Measurements from ENCODE around the gene BSCL2. TPM values are rescaled to one million over a fixed set of nuclear protein-coding genes. Genes with fewer than 3 reads are reported as not detected.
"Not testable (repeated sequence)": the region's sequence is repeated elsewhere in the genome, so short reads cannot be mapped to it uniquely, and the experiment has no call there.

Gene BSCL2
- total RNA-seq, 1 donor from 2014 or later, result 19.8 TPM

DNA sequence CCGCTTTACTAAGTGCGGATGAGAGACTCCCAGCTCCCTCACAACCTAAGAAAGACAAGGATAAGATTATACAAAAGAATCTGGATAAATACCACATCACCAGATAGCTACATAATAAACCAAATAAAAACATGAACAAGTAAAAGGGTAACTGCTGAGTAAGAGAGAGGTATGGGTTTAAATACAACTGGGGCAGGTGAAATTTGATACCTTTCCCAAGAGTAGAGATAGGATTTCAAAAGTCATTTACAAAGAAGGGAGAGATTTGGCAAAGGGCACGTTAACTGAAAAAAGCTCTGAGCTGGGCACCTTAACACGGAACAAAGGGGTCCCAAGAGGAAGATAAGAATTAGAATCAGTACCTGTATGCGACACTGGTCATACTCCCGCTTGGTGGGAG lies 30.1 kb downstream of the BSCL2 start:
- Histone ChIP-seq H3K4me3 (ENCODE audit: low read length in 3 of 3) (peak overlapping the region in 2 of 3 donors; percentile 4 to 78), H3K4me1 (ENCODE audit: control insufficient read depth in 3 of 3, insufficient read depth in 3 of 3, low read length in 3 of 3) (peaks cover 35 to 50% (median 40%) of the 10 kb centered on the region in 3 donors), H3K27me3 (ENCODE audit: control insufficient read depth in 3 of 3, insufficient read depth in 3 of 3, low read length in 3 of 3) (no peaks in the 10 kb centered on the region), H3K27ac (ENCODE audit: low read depth, low read length) (peak overlapping the region; percentile 80), H3K36me3 (ENCODE audit: control insufficient read depth in 3 of 3, insufficient read depth in 3 of 3, low read length in 3 of 3) (peaks cover 19 to 33% (median 26%) of the 10 kb centered on the region in 3 donors), H3K9me3 (ENCODE audit: control insufficient read depth in 3 of 3, low read length in 3 of 3) (no peaks in the 10 kb centered on the region), H3K9ac (ENCODE audit: low read depth in 1 of 3, low read length in 3 of 3) (peak overlapping the region; percentile 7 to 99 (median 33))

GRCh38 chr11:62676698-62677097 lies 30.5 kb downstream of the BSCL2 start:
- Histone ChIP-seq H3K9me3 (ENCODE audit: control insufficient read depth in 3 of 3, low read length in 3 of 3) (no peaks in the 10 kb centered on the region), H3K9ac (ENCODE audit: low read depth in 1 of 3, low read length in 3 of 3) (peak overlapping the region in 2 of 3 donors; percentile 51 to 55), H3K27ac (ENCODE audit: low read depth, low read length) (no peak overlapping the region), H3K27me3 (ENCODE audit: control insufficient read depth in 3 of 3, insufficient read depth in 3 of 3, low read length in 3 of 3) (no peaks in the 10 kb centered on the region), H3K4me1 (ENCODE audit: control insufficient read depth in 3 of 3, insufficient read depth in 3 of 3, low read length in 3 of 3) (peaks cover 37 to 52% (median 41%) of the 10 kb centered on the region in 3 donors), H3K36me3 (ENCODE audit: control insufficient read depth in 3 of 3, insufficient read depth in 3 of 3, low read length in 3 of 3) (peaks cover 19 to 33% (median 26%) of the 10 kb centered on the region in 3 donors), H3K4me3 (ENCODE audit: low read length in 3 of 3) (peak overlapping the region in 1 of 3 donors; percentile 4)

- H3K27ac ChIP-seq (ENCODE audit: low read depth, low read length); H3K4me3 ChIP-seq (ENCODE audit: low read length in 3 of 3); H3K9ac ChIP-seq (ENCODE audit: low read depth in 1 of 3, low read length in 3 of 3); H3K9me3 ChIP-seq (ENCODE audit: control insufficient read depth in 3 of 3, low read length in 3 of 3); H3K27me3 ChIP-seq (ENCODE audit: control insufficient read depth in 3 of 3, insufficient read depth in 3 of 3, low read length in 3 of 3): not testable (repeated sequence)
- Histone ChIP-seq H3K36me3 (ENCODE audit: control insufficient read depth in 3 of 3, insufficient read depth in 3 of 3, low read length in 3 of 3) (peaks cover 19 to 33% (median 26%) of the 10 kb centered on the region in 3 donors), H3K4me1 (ENCODE audit: control insufficient read depth in 3 of 3, insufficient read depth in 3 of 3, low read length in 3 of 3) (peaks cover 39 to 48% (median 44%) of the 10 kb centered on the region in 3 donors)
Observed at GRCh38 chr11:62675415-62675814, 31.8 kb downstream of the BSCL2 start.

DNA sequence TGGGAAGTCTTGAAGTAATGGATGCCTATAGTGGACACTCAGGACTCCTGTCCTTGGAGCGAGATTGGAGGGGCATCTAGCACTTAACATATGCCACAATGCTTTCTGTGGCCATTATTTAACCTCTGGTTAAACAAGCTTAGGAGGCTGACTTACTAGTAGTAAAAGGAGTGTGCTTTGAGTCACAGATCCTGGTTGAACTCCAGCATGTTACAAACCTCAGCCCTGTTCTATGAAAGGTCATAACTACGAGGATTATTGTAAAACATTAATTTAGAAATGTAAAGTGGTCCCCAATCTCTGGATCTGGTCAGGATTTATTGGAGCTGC lies 34.1 kb downstream of the BSCL2 start:
- peaks cover 16 to 32% (median 26%) of the 10 kb centered on the region in 3 donors for H3K36me3 ChIP-seq (ENCODE audit: control insufficient read depth in 3 of 3, insufficient read depth in 3 of 3, low read length in 3 of 3)
- H3K27ac ChIP-seq (ENCODE audit: low read depth, low read length), result no peak overlapping the region
- peak overlapping the region in 1 of 3 donors; percentile 92 for H3K4me3 ChIP-seq (ENCODE audit: low read length in 3 of 3)
- no peaks in the 10 kb centered on the region for H3K27me3 ChIP-seq (ENCODE audit: control insufficient read depth in 3 of 3, insufficient read depth in 3 of 3, low read length in 3 of 3)
- H3K9me3 ChIP-seq (ENCODE audit: control insufficient read depth in 3 of 3, low read length in 3 of 3), result no peaks in the 10 kb centered on the region
- peak overlapping the region in 1 of 3 donors; percentile 30 for H3K9ac ChIP-seq (ENCODE audit: low read depth in 1 of 3, low read length in 3 of 3)
- peaks cover 41 to 52% (median 51%) of the 10 kb centered on the region in 3 donors for H3K4me1 ChIP-seq (ENCODE audit: control insufficient read depth in 3 of 3, insufficient read depth in 3 of 3, low read length in 3 of 3)

GRCh38 chr11:62671608-62672389 lies 35.4 kb downstream of the BSCL2 start, which contains the start of the genes LBHD1 and UQCC3:
LBHD1 (minus strand) TSS chr11:62672267; CDS start chr11:62670031, 2,236 bp downstream.
UQCC3 (plus strand) TSS chr11:62671673; CDS start chr11:62671746, 73 bp downstream.
- H3K27me3 ChIP-seq (ENCODE audit: control insufficient read depth in 3 of 3, insufficient read depth in 3 of 3, low read length in 3 of 3), result no peaks in the 10 kb centered on the region
- H3K27ac ChIP-seq (ENCODE audit: low read depth, low read length), result peak within 1 kb of the TSS; percentile 86
- no peaks in the 10 kb centered on the region for H3K9me3 ChIP-seq (ENCODE audit: control insufficient read depth in 3 of 3, low read length in 3 of 3)
- peak within 1 kb of the TSS; percentile 82 to 97 (median 96) for H3K9ac ChIP-seq (ENCODE audit: low read depth in 1 of 3, low read length in 3 of 3)
- H3K36me3 ChIP-seq (ENCODE audit: control insufficient read depth in 3 of 3, insufficient read depth in 3 of 3, low read length in 3 of 3), result peaks cover 11 to 27% (median 20%) of the 10 kb centered on the region in 3 donors
- H3K4me3 ChIP-seq (ENCODE audit: low read length in 3 of 3), result peak within 1 kb of the TSS; percentile 92 to 97 (median 95)
- H3K4me1 ChIP-seq (ENCODE audit: control insufficient read depth in 3 of 3, insufficient read depth in 3 of 3, low read length in 3 of 3), result peaks cover 37 to 49% (median 48%) of the 10 kb centered on the region in 3 donors

DNA sequence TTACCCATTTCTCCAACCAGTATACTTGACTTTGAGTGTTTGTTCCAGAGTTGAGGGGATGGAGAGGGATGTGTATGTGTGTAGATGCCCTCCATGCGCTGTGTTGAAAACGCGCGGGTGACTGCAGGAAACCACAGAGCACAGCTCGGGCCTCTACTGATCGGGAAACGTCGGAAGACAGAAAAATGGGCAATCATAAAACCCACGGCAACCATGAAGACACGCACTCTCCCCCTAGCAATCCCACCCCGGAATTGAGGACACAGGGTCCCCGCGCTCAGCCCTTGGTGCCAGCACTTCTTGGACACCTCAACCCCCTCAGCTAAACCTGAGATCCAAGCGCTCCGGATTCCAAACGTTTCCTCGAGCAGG lies 36.0 kb downstream of the BSCL2 start:
- H3K4me3 ChIP-seq (ENCODE audit: low read length in 3 of 3), result peak overlapping the region; percentile 92 to 97 (median 95)
- H3K9ac ChIP-seq (ENCODE audit: low read depth in 1 of 3, low read length in 3 of 3), result peak overlapping the region; percentile 82 to 97 (median 96)
- H3K36me3 ChIP-seq (ENCODE audit: control insufficient read depth in 3 of 3, insufficient read depth in 3 of 3, low read length in 3 of 3), result peaks cover 12 to 24% (median 23%) of the 10 kb centered on the region in 3 donors
- H3K9me3 ChIP-seq (ENCODE audit: control insufficient read depth in 3 of 3, low read length in 3 of 3), result no peaks in the 10 kb centered on the region
- H3K27me3 ChIP-seq (ENCODE audit: control insufficient read depth in 3 of 3, insufficient read depth in 3 of 3, low read length in 3 of 3), result no peaks in the 10 kb centered on the region
- H3K4me1 ChIP-seq (ENCODE audit: control insufficient read depth in 3 of 3, insufficient read depth in 3 of 3, low read length in 3 of 3), result peaks cover 38 to 49% (median 48%) of the 10 kb centered on the region in 3 donors
- H3K27ac ChIP-seq (ENCODE audit: low read depth, low read length), result peak overlapping the region; percentile 86

DNA sequence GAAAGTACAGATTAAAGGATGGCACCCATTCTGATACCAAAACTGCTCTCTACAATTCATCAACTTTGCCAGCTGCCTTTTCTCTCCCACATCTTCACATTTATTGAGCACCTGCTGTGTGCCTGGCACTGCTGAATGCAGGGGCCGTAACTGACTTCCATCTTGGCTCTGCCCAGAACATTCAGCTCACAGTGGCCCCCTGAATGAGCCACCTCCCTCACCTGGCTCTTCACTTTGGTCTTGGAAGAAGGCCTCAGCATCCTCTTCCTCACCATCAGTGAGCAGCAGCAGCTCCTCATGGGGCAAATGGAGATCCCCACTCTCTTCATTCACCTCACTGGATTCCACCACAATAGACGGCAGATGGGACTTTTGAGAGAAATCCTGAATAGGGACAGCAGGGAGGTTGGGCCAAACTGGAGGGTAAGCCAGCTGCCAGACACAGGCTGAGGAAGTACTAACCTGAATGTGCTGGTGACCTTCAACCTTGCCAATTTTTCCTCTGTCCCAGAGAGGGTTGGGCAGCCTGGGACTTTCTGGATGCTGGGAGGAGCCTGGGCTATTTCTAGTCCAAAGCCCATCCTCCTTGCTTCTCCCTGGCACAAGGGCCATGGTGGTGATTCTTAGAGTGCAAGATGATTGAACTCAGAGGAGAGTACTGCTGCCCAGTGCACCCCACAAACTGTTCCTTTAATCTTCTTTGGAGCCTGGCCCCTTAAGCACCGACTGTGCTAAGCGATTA lies 37.6 kb downstream of the BSCL2 start:
- H3K4me1 ChIP-seq (ENCODE audit: control insufficient read depth in 3 of 3, insufficient read depth in 3 of 3, low read length in 3 of 3), result peaks cover 42 to 58% (median 51%) of the 10 kb centered on the region in 3 donors
- H3K27ac ChIP-seq (ENCODE audit: low read depth, low read length), result no peak overlapping the region

GRCh38 chr11:62667460-62667859 lies 39.8 kb downstream of the BSCL2 start:
- Histone ChIP-seq H3K4me1 (ENCODE audit: control insufficient read depth in 3 of 3, insufficient read depth in 3 of 3, low read length in 3 of 3) (peaks cover 34 to 52% (median 49%) of the 10 kb centered on the region in 3 donors), H3K9ac (ENCODE audit: low read depth in 1 of 3, low read length in 3 of 3) (peak overlapping the region in 2 of 3 donors; percentile 9 to 88), H3K27me3 (ENCODE audit: control insufficient read depth in 3 of 3, insufficient read depth in 3 of 3, low read length in 3 of 3) (no peaks in the 10 kb centered on the region), H3K9me3 (ENCODE audit: control insufficient read depth in 3 of 3, low read length in 3 of 3) (no peaks in the 10 kb centered on the region), H3K27ac (ENCODE audit: low read depth, low read length) (no peak overlapping the region), H3K36me3 (ENCODE audit: control insufficient read depth in 3 of 3, insufficient read depth in 3 of 3, low read length in 3 of 3) (peaks cover 15 to 17% (median 16%) of the 10 kb centered on the region in 3 donors), H3K4me3 (ENCODE audit: low read length in 3 of 3) (no peak overlapping the region)

More for the DNA sequence above, 37.6 kb downstream of the BSCL2 start:
- H3K4me3 ChIP-seq (ENCODE audit: low read length in 3 of 3), result no peak overlapping the region
- peak overlapping the region in 2 of 3 donors; percentile 45 to 47 for H3K9ac ChIP-seq (ENCODE audit: low read depth in 1 of 3, low read length in 3 of 3)
- no peaks in the 10 kb centered on the region for H3K27me3 ChIP-seq (ENCODE audit: control insufficient read depth in 3 of 3, insufficient read depth in 3 of 3, low read length in 3 of 3)
- no peaks in the 10 kb centered on the region for H3K9me3 ChIP-seq (ENCODE audit: control insufficient read depth in 3 of 3, low read length in 3 of 3)
- peaks cover 14 to 22% (median 17%) of the 10 kb centered on the region in 3 donors for H3K36me3 ChIP-seq (ENCODE audit: control insufficient read depth in 3 of 3, insufficient read depth in 3 of 3, low read length in 3 of 3)

- H3K9ac ChIP-seq (ENCODE audit: low read depth in 1 of 3, low read length in 3 of 3), result peak overlapping the region; percentile 88 to 93 (median 91)
- H3K27me3 ChIP-seq (ENCODE audit: control insufficient read depth in 3 of 3, insufficient read depth in 3 of 3, low read length in 3 of 3), result no peaks in the 10 kb centered on the region
- peak overlapping the region; percentile 95 to 98 (median 97) for H3K4me3 ChIP-seq (ENCODE audit: low read length in 3 of 3)
- H3K27ac ChIP-seq (ENCODE audit: low read depth, low read length), result peak overlapping the region; percentile 90
- H3K4me1 ChIP-seq (ENCODE audit: control insufficient read depth in 3 of 3, insufficient read depth in 3 of 3, low read length in 3 of 3), result peaks cover 30 to 47% (median 44%) of the 10 kb centered on the region in 3 donors
- H3K36me3 ChIP-seq (ENCODE audit: control insufficient read depth in 3 of 3, insufficient read depth in 3 of 3, low read length in 3 of 3), result peaks cover 15 to 18% (median 16%) of the 10 kb centered on the region in 3 donors
- H3K9me3 ChIP-seq (ENCODE audit: control insufficient read depth in 3 of 3, low read length in 3 of 3), result no peaks in the 10 kb centered on the region
Observed at GRCh38 chr11:62666259-62666926, 40.8 kb downstream of the BSCL2 start.

Data from skeletal muscle tissue (tissue), 4 donors.